Measurements from ENCODE around the gene C6orf120. TPM values are rescaled to one million over a fixed set of nuclear protein-coding genes. Genes with fewer than 3 reads are reported as not detected.

C6orf120 gene
- total and polyA plus RNA-seq, 2 of the 13 experiments (the other 11 are each of a cell fraction or from before 2014, with no cell fraction given) = 21.7 to 29.9 TPM

DNA sequence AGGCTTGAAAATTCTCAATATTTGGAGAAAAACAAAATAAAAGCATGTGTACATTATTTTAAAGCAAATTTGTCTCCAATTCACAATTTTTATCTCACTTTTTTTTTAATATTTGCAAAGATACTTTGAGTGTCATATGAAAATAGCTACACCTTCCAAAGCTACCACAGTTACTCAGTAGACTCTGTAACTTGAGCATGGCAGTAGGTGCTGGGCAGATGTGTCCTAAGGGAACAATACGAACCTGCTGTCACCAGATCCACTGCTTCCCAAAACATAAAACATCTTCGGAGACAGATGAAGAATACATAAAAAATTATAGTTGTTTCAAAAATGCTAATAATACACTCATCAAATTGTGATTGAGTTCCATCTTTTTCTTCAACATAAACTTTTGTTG is 10.7 kb upstream of the C6orf120 start (continued):
- TF ChIP-seq ZNF224 (CRISPR knock-in tag; IDR thresholded peaks at IDR 0.05) (no peak), GRHL1 (CRISPR knock-in tag; conservative IDR thresholded peaks at IDR 0.05) (no peak), WIZ (CRISPR knock-in tag; IDR thresholded peaks at IDR 0.05) (no peak), HNRNPLL (IDR thresholded peaks at IDR 0.05; ENCODE audit: low read depth, low read length, poor library complexity, severe bottlenecking) (no peak), SMAD9 (CRISPR knock-in tag; IDR thresholded peaks at IDR 0.05) (no peak)

GRCh38 chr6:169692516-169692915 is 9.4 kb upstream of the C6orf120 start:
- ChIA-PET POLR2A (interaction anchor here (0.5 to 2.9 kb wide), 3 partner anchors 9 to 1430 kb away, joined by 3 to 8 read pairs (median 6); partner anchors contain the start of genes C6orf120 and WDR27), CTCF (ENCODE audit: low intra/inter-chr PET ratio, low total read pairs) (no interaction called here)
- Histone ChIP-seq H3K4me2 (ENCODE audit: low read depth, low read length) (no peak overlapping the region), H3K27ac (ENCODE audit: extremely low read length, insufficient read depth, low read length) (no peak overlapping the region), H3K4me3 (replicated peaks in 1 of 3; ENCODE audit: insufficient read depth in 1 of 3, low read depth in 2 of 3, low read length in 3 of 3) (no peak overlapping the region), H3K36me3 (replicated peaks in 1 of 2; ENCODE audit: control insufficient read depth in 1 of 2, insufficient read depth in 2 of 2, low read length in 2 of 2) (peaks cover 2 to 11% of the 10 kb centered on the region in 2 experiments; a peak in 3 of 5 replicates), H3K9me3 (ENCODE audit: low read length) (no peaks in the 10 kb centered on the region), H3K4me1 (ENCODE audit: insufficient read depth, low read length) (no peaks in the 10 kb centered on the region), H3K9ac (ENCODE audit: insufficient read depth, low read depth, low read length) (no peak overlapping the region), H2AFZ (ENCODE audit: low read length) (no peak overlapping the region), H3K79me2 (ENCODE audit: insufficient read depth, low read length) (peaks cover 16% of the 10 kb centered on the region), H4K20me1 (ENCODE audit: insufficient read depth, low read length) (no peaks in the 10 kb centered on the region; the same call in 1 of the 2 replicates), H3K27me3 (ENCODE audit: control insufficient read depth in 1 of 2, insufficient read depth in 2 of 2, low read length in 2 of 2) (no peaks in the 10 kb centered on the region)
- BruUV-seq (replicated peaks) = no TSS peak
- FAIRE-seq (no peak), DNase-seq (ENCODE audit: low spot score) (no peak), ATAC-seq (no peak; the same call in 2 of the 3 replicates)
- intact Hi-C loops (cut with micrococcal nuclease; ENCODE audit: unreplicated experiment) (no loop called here), in situ Hi-C loops (cut with HindIII; ENCODE audit: extremely low pct_ligation_motif_present, low pct_unique_long_range_greater_than_20kb) (loop anchor here (25.0 kb wide), 1 partner anchor 730 kb away; no protein-coding TSS in a partner anchor)
- no peak for TF ChIP-seq FOXM1 (CRISPR knock-in tag; IDR thresholded peaks at IDR 0.05)
- TF ChIP-seq, protein P1, sequence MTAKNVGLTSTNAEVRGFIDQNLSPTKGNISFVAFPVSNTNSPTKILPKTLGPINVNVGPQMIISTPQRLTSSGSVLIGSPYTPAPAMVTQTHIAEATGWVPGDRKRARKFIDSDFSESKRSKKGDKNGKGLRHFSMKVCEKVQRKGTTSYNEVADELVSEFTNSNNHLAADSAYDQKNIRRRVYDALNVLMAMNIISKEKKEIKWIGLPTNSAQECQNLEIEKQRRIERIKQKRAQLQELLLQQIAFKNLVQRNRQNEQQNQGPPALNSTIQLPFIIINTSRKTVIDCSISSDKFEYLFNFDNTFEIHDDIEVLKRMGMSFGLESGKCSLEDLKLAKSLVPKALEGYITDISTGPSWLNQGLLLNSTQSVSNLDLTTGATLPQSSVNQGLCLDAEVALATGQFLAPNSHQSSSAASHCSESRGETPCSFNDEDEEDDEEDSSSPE (CRISPR knock-in tag; IDR thresholded peaks at IDR 0.05) = no peak
- no peak for TF ChIP-seq DDIT3 (CRISPR knock-in tag; IDR thresholded peaks at IDR 0.05)
- TF ChIP-seq ZNF556 (CRISPR knock-in tag; IDR thresholded peaks at IDR 0.05; ENCODE audit: borderline replicate concordance) = no peak
- TF ChIP-seq PTBP1 (IDR thresholded peaks at IDR 0.05; ENCODE audit: low read depth, low read length, poor library complexity, severe bottlenecking) = no peak
- no peak for TF ChIP-seq ZNF232 (CRISPR knock-in tag; IDR thresholded peaks at IDR 0.05; ENCODE audit: borderline replicate concordance)
- TF ChIP-seq DPF2 (CRISPR knock-in tag; IDR thresholded peaks at IDR 0.05; ENCODE audit: borderline replicate concordance, low read depth) = no peak
- TF ChIP-seq HNRNPH1 (optimal IDR thresholded peaks at IDR 0.05; ENCODE audit: low read depth, low read length) = no peak
- no peak for TF ChIP-seq STAT5B (CRISPR knock-in tag; IDR thresholded peaks at IDR 0.05)
- no peak for TF ChIP-seq MYNN (CRISPR knock-in tag; IDR thresholded peaks at IDR 0.05; ENCODE audit: low read depth)
- no peak for TF ChIP-seq AKAP8 (CRISPR knock-in tag; IDR thresholded peaks at IDR 0.05)
- no peak for TF ChIP-seq ZZZ3 (CRISPR knock-in tag; IDR thresholded peaks at IDR 0.05; ENCODE audit: borderline replicate concordance)
- no peak for TF ChIP-seq SMARCC2 (IDR thresholded peaks at IDR 0.05)
- TF ChIP-seq TBL1XR1 (IDR thresholded peaks at IDR 0.05; ENCODE audit: borderline replicate concordance, low read length, partially characterized antibody) = no peak
- TF ChIP-seq IKZF4 (CRISPR knock-in tag; IDR thresholded peaks at IDR 0.05; ENCODE audit: borderline replicate concordance, low read depth, not compliant biosample characterization) = no peak
- TF ChIP-seq, protein P2, sequence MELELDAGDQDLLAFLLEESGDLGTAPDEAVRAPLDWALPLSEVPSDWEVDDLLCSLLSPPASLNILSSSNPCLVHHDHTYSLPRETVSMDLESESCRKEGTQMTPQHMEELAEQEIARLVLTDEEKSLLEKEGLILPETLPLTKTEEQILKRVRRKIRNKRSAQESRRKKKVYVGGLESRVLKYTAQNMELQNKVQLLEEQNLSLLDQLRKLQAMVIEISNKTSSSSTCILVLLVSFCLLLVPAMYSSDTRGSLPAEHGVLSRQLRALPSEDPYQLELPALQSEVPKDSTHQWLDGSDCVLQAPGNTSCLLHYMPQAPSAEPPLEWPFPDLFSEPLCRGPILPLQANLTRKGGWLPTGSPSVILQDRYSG (CRISPR knock-in tag; IDR thresholded peaks at IDR 0.05) = no peak
- 88% methylated on average over 3 of the region's 3 CpGs for WGBS (ENCODE audit: low lambda C conversion rate)
